ENCODE results near the gene TMPRSS5.

DNA sequence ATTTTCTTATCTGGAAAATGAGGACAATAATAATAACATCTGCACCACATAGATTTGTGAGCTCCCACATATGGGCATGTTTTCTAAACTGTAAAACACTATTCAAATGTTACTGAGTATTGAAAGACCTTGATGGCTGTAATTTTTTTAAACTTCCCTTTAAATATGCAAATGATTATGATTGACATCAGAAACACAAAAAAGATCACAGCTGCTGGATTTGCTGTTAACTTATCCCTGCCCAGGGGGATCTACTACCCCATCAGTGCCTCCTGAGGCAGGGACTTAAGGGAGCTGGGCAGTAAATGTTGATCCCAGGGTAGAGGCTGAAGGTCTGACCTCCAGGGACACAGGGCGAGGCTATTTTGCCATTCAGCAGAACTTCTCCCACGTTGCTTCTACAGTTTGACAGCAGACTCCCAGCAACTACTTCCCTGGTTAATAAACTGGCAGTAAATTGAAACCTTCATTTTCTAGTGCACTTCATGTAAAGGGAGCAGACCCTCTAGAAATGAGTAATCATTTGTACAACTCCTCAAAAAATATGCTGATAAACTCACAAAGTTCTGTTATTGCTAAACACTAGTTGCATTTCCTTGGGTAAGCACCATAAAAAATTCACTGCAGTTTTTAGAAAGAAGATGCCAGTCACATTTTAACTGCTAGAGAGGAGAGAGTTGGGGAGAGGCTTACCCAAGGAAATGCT, 20.3 kb downstream of the TMPRSS5 start:
- TF ChIP-seq GATA2 (IDR thresholded peaks at IDR 0.05; ENCODE audit: low read depth, low read length) (no peak), GATA3 (IDR thresholded peaks at IDR 0.05; ENCODE audit: low read depth, low read length) (no peak)
